ENCODE measurements around the gene LRWD1.
"Not testable (repeated sequence)": the region's sequence is repeated elsewhere in the genome, so short reads cannot be mapped to it uniquely, and the experiment has no call there.

LRWD1 gene

DNA sequence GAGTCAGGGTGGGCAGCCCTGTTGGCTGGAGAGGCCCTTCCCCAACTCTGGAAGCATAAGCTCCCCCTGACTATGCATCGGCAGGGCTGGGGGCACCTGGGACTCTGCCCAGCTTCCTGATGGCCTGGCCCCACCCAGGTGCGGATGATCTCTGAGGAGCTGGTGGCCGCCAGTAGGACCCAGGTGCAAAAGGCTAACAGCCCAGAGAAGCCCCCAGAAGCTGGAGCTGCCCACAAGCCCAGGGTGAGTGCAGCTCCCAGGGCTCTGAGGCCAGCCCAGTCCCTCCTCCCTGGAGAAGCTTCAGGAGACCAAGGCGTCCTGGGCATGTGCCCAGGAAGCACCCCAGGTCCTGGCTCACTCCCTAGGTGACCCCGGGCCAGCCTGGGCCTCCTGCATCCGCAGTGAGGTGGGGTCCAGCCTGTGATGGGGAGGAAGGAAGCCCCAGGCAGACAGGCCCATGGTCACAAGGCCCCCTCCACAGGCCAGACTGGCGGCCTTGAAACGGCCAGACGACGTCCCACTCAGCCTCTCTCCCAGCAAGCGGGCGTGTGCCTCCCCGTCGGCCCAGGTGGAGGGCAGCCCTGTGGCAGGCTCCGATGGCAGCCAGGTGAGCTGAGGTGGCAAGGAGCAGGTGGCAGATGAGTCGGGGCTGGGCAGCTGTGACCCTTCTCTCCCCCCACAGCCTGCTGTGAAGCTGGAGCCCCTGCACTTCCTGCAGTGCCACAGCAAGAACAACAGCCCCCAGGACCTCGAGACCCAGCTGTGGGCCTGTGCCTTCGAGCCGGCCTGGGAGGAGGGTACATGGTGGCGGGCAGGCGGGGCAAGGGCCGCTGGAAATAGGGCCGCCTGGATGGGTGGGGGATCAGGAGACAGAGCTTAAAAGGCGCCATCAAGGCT is 3.0 kb downstream of the LRWD1 start:
- H3K4me3 ChIP-seq (ENCODE audit: low read depth, low read length), result no peak overlapping the region

DNA sequence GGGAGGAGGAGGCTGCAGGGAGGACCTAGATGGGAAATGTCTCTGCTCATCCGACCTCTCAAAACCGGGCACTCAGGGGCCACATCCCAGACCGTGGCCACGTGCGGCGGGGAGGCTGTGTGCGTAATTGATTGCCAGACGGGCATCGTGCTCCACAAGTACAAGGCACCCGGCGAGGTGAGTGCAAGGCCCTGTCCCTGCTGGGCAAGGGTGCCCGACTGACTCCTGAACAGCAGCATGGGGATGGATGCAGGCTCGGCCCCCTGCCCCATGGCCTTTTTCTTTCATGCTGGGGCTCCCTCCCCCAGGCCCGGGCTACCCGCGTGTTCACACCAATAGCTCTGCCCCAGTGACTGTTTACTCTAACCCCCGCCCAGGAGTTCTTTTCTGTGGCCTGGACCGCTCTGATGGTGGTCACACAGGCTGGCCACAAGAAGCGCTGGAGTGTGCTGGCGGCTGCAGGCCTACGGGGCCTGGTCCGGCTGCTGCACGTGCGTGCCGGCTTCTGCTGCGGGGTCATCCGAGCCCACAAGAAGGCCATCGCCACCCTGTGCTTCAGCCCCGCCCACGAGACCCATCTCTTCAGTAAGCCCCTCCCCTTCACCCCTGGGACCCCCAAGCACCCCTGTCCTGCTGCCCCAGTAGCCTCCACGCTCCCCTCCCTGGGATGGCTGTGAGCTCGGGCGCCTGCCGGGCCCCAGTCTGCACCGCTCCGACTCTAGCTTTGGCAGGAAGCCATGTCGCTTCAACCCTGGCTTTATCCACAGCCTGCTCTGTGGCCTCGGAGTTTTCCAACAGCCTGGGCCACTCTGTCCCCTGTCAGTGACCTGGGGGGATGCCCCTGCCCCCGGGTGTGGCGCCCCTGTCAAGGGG is 3.9 kb downstream of the LRWD1 start:
- H3K4me3 ChIP-seq (ENCODE audit: low read depth, low read length), result no peak overlapping the region

DNA sequence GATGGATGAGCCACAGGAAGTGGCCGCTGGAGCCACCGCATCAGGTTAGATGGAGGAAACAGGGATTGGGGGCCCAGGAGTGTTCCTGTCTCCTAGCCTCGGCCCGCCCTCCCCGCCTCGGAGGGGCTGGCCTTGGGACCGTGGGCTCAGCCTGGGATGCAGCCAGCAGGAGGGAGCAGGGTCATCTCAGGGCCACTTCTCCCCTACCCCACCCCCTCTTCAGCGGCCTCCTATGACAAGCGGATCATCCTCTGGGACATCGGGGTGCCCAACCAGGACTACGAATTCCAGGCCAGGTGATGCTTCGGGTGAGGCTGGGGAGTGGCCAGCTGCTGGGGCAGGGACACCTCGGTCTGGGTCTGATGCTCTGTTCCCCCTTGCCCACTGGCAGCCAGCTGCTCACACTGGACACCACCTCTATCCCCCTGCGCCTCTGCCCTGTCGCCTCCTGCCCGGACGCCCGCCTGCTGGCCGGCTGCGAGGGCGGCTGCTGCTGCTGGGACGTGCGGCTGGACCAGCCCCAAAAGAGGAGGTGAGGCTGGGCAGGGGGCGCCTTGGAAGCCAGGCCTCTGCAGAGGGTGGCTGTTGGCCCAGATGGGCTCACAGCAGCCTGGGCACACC is 4.7 kb downstream of the LRWD1 start:
- no peak overlapping the region for H3K4me3 ChIP-seq (ENCODE audit: low read depth, low read length)

DNA sequence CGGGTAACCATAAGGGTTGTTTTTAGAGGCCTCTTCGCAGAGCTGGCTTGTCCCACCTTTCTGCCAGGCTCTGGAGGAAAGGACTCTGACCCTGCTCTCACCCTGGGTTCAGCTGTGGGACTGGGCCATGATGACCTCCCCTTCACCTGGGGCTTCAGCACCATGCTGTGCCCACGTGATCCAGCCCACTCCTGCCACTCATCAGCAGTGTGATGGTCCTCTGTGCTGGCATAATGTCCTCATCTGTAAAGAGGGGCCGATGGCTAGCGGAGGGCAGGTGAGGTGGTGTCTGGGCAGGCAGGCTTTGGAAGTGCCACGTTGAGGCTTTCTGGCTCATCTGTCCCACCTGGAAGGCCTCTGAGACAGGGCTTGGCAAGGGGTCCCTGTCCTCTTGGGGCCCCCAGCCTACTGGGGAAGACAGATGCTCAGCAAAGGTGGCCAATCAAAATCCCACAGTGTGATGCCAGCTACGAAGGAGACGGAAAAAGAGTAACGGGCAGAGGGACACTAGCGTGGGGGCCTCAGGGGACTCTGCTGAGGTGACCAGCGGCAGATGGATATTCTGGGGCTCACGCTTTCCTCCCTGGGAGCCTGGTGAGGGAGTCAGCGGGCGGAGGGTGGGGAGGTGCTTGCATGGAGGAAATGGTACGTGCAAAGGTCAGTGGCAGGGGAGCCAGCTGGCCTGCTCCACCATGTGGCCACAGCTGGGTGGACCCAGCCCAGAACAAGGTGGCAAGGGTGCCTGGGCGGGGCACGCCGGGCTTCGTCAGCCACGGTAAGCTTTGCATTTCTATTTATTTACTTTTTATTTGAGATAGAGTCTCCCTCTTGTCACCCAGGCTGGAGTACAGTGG is 5.4 kb downstream of the LRWD1 start:
- H3K4me3 ChIP-seq (ENCODE audit: low read depth, low read length), result no peak overlapping the region

DNA sequence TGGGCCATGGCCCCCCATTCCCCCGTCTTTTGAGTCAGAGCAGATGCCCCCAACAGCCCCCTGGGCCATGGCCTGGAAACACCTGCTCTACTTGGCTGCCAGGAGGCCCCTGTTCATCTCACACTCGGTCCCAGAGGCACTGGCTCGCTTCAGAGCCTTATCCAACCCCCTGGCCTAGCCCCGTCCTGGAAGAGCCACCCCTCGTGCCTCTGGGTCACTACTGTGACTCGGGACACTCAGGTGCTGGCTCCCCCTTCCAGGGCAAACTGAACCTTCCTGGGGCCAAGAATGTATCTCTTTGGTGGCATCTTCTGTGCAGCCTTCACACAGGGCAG is 7.0 kb downstream of the LRWD1 start:
- no peak overlapping the region for H3K4me3 ChIP-seq (ENCODE audit: low read depth, low read length)

DNA sequence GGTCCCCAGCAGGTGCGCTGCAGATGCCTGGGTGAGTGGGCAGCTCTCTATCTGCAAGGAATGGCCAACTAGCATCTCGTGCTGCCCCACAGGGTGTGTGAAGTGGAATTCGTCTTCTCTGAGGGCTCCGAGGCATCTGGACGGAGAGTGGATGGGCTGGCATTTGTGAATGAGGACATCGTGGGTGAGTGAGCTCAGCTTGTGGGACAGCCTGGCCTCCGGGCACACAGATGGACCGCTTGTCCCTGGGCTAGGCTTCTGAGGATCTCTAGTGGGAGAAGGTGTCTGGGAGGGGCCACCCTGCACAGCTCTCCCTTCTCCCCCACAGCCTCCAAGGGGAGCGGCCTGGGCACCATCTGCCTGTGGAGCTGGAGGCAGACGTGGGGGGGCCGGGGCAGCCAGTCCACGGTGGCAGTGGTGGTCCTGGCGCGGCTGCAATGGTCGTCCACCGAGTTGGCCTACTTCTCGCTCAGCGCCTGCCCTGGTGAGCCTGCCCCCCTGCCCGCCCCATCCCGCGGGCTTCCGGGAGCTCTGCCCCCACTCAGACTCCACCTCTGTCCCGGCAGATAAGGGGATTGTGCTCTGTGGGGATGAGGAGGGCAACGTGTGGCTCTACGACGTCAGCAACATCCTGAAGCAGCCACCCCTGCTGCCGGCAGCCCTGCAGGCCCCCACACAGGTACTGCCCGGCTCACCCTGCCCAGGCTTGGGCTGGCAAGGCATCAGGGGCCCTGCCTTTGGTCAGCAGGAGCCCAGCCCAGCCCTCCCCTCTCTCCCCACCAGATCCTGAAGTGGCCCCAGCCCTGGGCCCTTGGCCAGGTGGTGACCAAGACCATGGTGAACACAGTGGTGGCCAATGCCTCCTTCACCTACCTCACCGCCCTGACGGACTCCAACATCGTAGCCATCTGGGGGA is 7.6 kb downstream of the LRWD1 start:
- H3K4me3 ChIP-seq (ENCODE audit: low read depth, low read length), result no peak overlapping the region

DNA sequence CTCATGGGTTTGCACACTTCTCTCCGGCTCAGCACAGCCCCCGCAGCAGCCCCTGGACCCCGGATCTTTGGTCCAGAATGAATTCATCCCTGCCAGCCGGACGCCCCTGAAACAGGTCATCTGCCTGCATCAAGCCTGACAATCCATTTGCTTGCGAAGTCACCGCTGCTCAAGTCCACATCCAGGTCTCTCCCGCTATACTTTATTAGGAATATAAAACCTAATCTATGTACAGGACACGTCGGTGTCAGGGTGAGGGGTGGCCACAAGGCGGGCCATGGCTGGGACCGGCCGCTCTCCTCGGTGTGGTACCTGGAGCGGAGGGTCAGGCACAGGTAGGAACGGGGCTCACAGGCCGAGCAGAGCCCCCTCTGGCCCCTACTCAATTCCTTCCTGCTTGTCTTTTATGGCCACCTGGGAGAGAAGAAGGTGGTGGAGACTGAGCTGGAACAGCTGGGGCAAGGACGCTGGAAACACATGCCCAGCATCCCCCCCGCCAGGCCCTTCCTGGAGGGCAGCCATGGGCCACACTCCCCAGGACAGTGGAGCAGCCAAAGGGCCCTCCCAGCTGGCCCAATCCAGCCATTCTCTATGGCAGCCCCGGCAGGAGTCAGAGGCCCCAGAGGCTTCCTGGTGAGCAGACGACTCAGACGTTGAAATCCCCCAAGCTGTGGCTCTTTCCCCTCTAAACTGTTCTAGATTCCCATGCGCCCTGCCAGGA is 8.6 kb downstream of the LRWD1 start:
- no peak overlapping the region for H3K4me3 ChIP-seq (ENCODE audit: low read depth, low read length)

DNA sequence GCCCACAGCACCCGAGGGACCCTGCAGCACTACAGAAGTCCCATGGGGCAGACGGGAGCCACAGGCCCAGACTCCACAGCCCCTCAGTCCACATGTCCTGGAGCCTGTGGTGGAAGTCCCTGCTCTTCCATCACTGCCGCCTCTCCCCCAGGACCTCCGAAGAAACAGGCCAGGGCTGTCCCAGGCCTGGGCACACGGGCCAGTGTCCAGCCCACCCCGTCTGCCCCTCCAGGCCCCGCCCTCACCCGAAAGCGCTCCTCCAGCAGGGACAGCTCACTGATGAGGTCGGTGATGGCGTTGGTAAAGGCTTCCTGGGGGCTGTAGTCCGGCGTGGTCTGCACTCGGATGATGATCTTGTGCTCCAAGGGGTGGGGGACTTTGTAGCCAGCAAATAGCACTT is 9.3 kb downstream of the LRWD1 start:
- not testable (repeated sequence) for H3K4me3 ChIP-seq (ENCODE audit: low read depth, low read length)

DNA sequence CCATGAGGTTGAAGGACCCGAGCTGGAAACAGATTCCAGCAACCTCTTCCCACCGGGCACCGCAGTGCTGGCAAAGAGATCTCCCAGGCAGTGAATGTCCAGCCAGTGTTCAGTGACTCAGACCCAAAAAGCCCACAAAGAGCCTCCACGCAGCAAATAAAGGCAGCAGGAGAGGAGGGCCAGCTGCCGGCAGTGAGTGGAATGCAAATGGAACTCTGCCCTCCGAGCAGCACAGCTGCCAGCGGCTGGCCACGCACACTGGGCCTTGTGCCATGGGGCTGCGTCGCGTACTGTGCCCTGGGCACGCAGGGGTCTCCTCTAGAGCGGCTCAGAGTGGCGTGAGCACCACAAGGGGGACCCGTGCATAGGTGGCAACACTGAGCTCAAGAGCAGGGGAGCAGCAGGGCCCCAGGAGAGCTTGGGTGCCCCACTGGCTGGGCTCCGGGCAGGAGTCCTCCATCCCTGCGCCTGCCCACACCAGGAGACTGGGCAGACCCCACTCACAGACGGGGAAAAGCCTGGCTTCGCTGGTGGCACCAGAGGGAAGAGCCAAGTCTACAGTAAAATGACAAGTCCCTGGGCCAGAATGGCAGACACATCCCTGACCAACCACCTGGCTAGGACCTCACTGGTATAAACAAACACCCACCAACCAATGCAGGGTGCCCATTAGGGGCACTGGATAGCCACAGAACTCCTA is 10.1 kb downstream of the LRWD1 start:
- not testable (repeated sequence) for H3K4me3 ChIP-seq (ENCODE audit: low read depth, low read length)

DNA sequence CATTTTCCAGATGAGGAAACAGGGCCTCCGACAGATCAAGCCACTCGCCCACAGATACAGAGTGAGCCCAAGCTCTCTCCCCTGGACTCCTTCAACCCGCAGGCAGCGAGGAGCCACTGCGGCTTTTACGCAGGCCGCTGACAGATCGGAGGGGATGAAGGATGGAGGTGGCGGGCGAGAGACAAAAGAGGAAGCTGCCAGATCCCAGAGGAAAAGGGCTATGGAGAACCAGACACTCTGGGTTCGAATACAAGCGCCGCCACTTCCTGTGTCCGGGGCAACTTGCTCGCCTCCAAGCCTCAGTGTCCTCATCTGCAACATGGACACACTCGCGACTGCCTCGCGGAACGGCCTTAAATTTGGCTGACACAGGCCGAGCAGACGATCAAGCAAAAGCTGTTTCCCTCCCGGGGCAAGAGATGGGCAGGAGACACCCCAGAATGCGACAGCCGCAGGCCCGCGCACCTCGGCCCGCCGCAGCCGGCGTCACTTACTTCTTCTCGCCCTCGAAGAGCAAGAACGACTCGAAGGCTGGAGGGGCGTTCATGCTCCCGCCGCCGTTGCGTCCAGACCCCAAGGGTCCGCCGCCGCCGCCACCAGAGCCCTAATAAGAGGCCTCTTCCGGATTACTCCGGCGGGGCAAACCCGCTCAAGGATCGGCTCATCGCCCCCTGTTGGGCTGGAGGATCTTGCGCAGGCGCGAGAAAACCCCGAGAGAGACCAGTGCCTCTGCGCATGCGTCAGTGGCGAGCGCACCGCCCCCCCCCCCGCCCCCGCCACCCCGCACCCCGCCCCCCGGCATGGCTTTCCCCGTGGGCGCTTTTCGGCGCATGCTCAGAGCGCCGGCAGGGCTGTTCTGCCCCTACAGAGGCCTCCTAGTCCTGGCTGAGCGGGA is 13.8 kb downstream of the LRWD1 start, which contains the start of gene POLR2J:
TSS of gene POLR2J (minus strand) at position 609 of the 895 bp plus-strand sequence. CDS start at position 547, 62 bp downstream.
- H3K4me3 ChIP-seq (ENCODE audit: low read depth, low read length), result peak within 1 kb of the TSS; percentile 17

DNA sequence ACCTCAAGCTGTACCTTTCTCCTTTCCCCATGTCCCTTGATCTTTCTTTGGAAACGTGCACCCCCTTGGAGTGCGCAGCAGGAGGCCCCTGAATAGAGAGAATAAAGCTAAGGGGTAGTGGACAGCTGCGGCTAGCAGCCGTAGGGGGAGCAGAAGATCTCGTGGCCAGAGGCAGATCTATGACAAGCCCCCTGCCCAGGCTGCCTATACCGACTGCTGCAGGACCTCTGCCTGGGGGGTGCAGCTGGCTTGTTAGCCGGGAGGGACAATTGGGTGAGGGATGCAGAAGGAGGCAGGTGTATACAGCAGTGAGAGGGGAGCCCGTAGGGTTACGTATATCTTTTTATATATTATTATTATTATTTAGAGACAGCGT is 14.4 kb downstream of the LRWD1 start:
- not testable (repeated sequence) for H3K4me3 ChIP-seq (ENCODE audit: low read depth, low read length)

DNA sequence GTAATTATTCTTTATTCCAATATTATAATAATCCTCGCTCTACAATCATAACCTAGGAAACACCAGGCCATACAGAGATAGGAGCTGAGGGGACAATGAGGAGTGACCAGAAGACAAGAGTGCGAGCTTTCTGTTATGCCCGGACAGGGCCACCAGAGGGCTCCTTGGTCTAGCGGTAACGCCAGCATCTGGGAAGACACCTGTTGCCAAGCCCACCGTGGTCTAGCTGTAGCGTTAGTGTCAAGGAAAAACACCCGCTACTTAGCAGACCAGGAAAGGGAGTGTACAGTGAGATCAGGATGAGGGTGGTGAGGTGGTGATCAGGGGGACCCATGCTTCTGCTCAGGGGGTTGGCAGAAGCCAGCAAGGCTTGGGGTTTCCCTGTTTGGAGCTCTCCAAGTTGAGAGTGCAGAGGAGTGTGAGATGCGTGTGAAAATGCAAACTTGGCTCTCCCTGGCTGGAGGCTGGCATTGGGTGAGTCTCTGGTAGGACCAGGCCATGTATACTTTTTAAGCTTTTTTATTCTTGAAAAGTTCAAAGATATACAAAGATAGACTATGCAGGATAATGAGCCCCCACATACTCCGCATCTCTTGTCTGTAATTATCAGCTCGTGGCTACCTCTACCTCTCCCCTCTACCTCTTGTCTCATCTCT is 15.3 kb downstream of the LRWD1 start:
- not testable (repeated sequence) for H3K4me3 ChIP-seq (ENCODE audit: low read depth, low read length)

DNA sequence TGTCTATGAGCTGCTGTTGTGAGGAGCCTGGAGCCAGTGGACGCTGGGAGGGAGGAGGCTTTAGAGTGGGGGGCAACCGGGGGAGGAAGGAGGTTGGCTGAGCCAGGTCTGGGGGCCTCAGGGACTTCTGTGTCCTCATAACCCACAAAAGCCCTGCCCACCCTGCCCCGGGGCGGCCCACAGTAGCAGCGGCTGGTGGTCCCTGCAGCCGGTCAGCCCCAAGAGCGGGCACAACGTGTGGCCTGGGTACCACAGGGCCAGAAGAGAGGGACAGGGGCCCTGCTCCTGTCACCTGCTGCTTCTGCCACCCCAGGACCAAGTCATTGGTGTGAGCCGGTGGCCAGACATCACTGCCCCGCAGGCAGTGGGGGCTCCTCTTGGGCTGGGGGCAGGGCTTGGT is 17.2 kb downstream of the LRWD1 start:
- not testable (repeated sequence) for H3K4me3 ChIP-seq (ENCODE audit: low read depth, low read length)

DNA sequence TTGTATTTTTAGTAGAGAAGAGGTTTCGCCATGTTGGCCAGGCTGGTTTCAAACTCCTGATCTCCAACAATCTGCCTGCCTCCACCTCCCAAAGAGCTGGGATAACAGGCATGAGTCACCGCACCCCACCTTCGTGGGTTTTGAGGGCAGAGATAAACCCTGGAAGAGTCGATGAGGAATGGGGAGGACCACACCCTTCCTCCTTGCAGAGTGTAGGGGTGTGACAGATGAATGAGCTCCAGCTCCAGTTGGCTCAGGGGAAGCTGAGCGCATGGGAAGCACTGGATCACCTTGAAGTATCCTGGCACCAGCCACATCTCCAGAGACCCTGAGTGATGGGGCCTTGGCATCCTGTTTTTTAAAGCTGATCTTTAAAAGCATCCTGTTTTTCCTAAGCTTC is 19.5 kb downstream of the LRWD1 start:
- H3K4me3 ChIP-seq (ENCODE audit: low read depth, low read length), result not testable (repeated sequence)

DNA sequence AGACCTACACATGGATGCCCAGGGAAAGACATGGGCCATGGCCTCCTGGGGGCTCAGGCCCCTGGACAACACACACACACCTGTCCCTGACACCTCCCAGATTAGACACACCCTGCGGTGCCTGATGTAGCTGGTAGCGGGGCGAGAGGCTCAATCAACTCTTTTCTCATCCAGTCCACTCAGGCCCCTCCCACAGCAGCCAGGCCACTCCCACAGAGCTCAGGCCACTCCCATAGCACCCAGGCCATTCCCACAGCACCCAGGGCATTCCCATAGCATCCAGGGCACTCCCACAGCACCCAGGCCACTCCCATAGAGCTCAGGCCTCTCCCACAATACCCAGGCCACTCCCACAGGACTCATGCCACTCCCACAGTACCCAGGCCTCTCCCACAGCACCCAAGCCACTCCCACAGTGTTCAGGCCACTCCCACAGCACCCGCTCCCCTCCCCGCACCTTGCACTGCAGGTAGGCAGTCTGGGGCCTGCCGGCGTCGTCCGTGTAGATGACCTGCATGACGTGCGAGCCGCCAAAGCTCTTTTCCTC is 25.8 kb downstream of the LRWD1 start:
- H3K4me3 ChIP-seq (ENCODE audit: low read depth, low read length), result not testable (repeated sequence)

DNA sequence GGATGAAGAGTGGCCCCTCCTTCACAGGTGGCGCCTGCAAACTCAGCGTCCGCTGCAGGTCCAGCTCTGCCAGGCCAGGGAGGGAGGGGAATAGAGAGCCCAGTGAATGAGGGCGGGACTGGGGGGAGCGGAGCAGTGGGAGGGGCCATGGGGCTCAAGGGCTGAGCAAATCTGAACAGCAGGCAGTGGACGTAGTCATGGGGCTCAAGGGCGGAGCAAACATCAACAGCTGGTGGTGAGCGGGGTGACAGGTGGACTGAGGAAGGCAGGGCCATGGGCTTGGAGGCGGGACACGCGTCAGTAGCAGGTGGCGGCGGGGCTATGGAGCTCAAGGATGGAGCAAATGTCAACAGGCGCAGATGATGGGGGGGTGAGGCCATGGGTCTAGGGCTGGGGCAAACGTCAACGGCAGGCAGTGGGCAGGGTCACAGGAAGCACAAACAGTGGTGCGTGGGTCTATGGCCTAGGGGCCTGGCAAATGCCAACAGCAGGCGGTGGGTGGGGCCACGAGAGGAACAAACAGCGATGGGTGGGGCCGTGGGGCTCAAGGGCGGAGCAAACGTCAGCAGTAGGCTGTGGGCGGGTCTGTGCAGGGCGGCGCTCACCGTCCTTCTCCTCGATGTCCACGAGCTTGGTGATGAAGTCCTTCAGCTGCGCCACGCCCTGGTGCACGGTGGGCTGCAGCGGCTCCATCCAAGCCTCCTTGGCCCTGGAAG is 28.6 kb downstream of the LRWD1 start:
- H3K4me3 ChIP-seq (ENCODE audit: low read depth, low read length), result not testable (repeated sequence)

All from iPS-11a (cell line).